Nephron (organoid): ENCODE results near the gene CACNA2D1.

Source experiments
- H3K27ac Mint-ChIP-seq, 3 experiments: 2 replicates each; pipeline ENCODE4 v1.8.0; 2020; ENCODE audit warnings: mixed read lengths in 3 of 3, mild to moderate bottlenecking in 2 of 3, moderate library complexity in 1 of 3
- H3K27me3 Mint-ChIP-seq: 2 replicates; pipeline ENCODE4 v1.8.0; 2021; ENCODE audit warnings: low read depth, mild to moderate bottlenecking, moderate library complexity, mixed read lengths
- H3K36me3 Mint-ChIP-seq: 2 replicates; pipeline ENCODE4 v1.8.0; 2020; ENCODE audit warnings: low read depth, mixed read lengths
- H3K4me1 Mint-ChIP-seq: 2 replicates; pipeline ENCODE4 v1.8.0; 2020; ENCODE audit warnings: mixed read lengths
- H3K4me3 Mint-ChIP-seq, 3 experiments: 2 replicates each; pipeline ENCODE4 v1.8.0; 2020; ENCODE audit warnings: mild to moderate bottlenecking in 3 of 3, mixed read lengths in 3 of 3, moderate library complexity in 2 of 3
- H3K9me3 Mint-ChIP-seq: 2 replicates; pipeline ENCODE4 v1.8.0; 2020; ENCODE audit warnings: mixed read lengths
- TF ChIP-seq, protein P1 (sequence below), 3 experiments: fragments of 200-600 bp; sonication (generic); IDR thresholded peaks; one replicate each; pipeline ENCODE4 v1.5.0; 2021; ENCODE audit warnings: antibody characterized with exemption in 3 of 3; ENCODE audit not compliant: unreplicated experiment in 3 of 3

CACNA2D1 gene

DNA sequence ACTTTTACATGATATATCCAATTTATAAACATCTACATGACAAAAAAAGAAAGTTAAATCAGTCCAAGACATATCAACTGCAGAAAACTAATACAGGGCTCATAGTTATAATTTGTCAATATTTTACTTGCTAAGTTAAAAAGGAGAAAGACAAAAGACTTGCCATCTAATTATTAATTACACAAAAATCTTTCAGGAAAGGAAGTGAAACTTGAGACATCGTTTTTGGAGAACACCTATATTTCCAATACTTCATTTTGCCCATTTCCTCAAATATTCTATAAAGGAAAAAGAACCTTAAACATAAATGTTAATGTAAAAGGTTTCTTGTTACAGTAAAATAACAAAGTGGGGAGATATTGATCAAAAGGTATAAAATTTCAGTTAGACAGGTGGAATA, 148.7 kb downstream of the CACNA2D1 start:
- Mint-ChIP-seq H3K4me1 (peaks cover 2% of the 10 kb centered on the region), H3K4me3 (no peak overlapping the region), H3K27me3 (no peaks in the 10 kb centered on the region), H3K27ac (no peak overlapping the region), H3K9me3 (peaks cover 11% of the 10 kb centered on the region), H3K36me3 (peaks cover 20% of the 10 kb centered on the region)
- TF ChIP-seq, protein P1, sequence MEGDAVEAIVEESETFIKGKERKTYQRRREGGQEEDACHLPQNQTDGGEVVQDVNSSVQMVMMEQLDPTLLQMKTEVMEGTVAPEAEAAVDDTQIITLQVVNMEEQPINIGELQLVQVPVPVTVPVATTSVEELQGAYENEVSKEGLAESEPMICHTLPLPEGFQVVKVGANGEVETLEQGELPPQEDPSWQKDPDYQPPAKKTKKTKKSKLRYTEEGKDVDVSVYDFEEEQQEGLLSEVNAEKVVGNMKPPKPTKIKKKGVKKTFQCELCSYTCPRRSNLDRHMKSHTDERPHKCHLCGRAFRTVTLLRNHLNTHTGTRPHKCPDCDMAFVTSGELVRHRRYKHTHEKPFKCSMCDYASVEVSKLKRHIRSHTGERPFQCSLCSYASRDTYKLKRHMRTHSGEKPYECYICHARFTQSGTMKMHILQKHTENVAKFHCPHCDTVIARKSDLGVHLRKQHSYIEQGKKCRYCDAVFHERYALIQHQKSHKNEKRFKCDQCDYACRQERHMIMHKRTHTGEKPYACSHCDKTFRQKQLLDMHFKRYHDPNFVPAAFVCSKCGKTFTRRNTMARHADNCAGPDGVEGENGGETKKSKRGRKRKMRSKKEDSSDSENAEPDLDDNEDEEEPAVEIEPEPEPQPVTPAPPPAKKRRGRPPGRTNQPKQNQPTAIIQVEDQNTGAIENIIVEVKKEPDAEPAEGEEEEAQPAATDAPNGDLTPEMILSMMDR (IDR thresholded peaks at IDR 0.05; ENCODE audit: unreplicated experiment in 3 of 3): no peak

GRCh38 chr7:82294382-82294784, 149.2 kb downstream of the CACNA2D1 start:
- no peaks in the 10 kb centered on the region for H3K27me3 Mint-ChIP-seq
- no peak overlapping the region for H3K4me3 Mint-ChIP-seq
- peaks cover 21% of the 10 kb centered on the region for H3K36me3 Mint-ChIP-seq
- peaks cover 11% of the 10 kb centered on the region for H3K9me3 Mint-ChIP-seq
- TF ChIP-seq, protein P1 (IDR thresholded peaks at IDR 0.05; ENCODE audit: unreplicated experiment in 3 of 3): no peak
- H3K27ac Mint-ChIP-seq: no peak overlapping the region
- peaks cover 7% of the 10 kb centered on the region for H3K4me1 Mint-ChIP-seq

DNA sequence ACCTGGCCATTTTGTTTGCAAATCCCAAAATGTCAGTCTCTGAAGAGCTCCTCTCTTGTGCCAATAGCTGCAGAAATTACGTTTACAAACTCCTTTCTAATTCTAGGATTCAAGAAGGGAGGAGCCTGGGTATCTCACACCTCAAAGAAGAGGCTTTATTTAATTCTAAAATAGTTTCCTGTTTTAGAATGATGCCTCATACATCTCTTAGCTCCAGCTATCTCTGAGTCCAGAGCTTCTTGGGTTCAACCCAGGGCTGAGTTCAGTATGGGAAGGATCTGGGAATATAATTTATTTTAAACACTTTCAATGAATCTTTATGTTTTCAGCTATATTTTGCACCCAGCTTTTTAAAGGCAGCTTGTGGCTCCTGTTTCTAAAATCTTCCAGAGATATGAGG, 150.1 kb downstream of the CACNA2D1 start:
- Mint-ChIP-seq H3K4me1 (peaks cover 16% of the 10 kb centered on the region), H3K4me3 (no peak overlapping the region), H3K27me3 (no peaks in the 10 kb centered on the region), H3K9me3 (peaks cover 11% of the 10 kb centered on the region), H3K27ac (no peak overlapping the region), H3K36me3 (peaks cover 24% of the 10 kb centered on the region)
- TF ChIP-seq, protein P1 (IDR thresholded peaks at IDR 0.05; ENCODE audit: unreplicated experiment in 3 of 3): no peak

GRCh38 chr7:82291931-82292330, 151.6 kb downstream of the CACNA2D1 start:
- Mint-ChIP-seq H3K4me3 (no peak overlapping the region), H3K36me3 (peaks cover 24% of the 10 kb centered on the region), H3K27me3 (no peaks in the 10 kb centered on the region), H3K9me3 (peaks cover 11% of the 10 kb centered on the region), H3K4me1 (peaks cover 27% of the 10 kb centered on the region), H3K27ac (no peak overlapping the region)
- TF ChIP-seq, protein P1 (IDR thresholded peaks at IDR 0.05; ENCODE audit: unreplicated experiment in 3 of 3): no peak

- H3K27ac Mint-ChIP-seq: peak overlapping the region in 2 of 3 experiments; percentile 26 to 76
- peaks cover 45% of the 10 kb centered on the region for H3K4me1 Mint-ChIP-seq
- TF ChIP-seq, protein P1 (IDR thresholded peaks at IDR 0.05; ENCODE audit: unreplicated experiment in 3 of 3): no peak
- H3K27me3 Mint-ChIP-seq: no peaks in the 10 kb centered on the region
- H3K9me3 Mint-ChIP-seq: peaks cover 13% of the 10 kb centered on the region
- peaks cover 32% of the 10 kb centered on the region for H3K36me3 Mint-ChIP-seq
- H3K4me3 Mint-ChIP-seq: no peak overlapping the region
These were observed 153.7 kb downstream of the CACNA2D1 start for GRCh38 chr7:82289889-82290288.

DNA sequence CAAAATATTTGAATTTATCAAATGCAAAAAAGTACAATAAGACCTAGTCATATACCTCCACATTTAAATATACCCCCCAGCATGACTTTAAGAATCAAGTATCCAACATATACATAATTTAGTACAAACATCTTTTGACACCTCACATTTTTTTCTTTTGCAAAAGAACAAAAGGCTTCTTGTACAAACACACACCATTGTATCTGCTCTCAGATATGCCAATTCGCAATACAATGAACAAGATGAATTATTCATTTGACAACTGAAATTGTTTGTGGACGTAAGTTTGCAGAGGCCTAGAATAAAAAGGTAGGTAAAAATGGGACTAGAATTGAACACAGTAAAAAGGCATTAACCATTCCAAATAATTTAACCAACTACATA, 154.4 kb downstream of the CACNA2D1 start:
- TF ChIP-seq, protein P1 (IDR thresholded peaks at IDR 0.05; ENCODE audit: unreplicated experiment in 3 of 3): no peak
- Mint-ChIP-seq H3K27me3 (no peaks in the 10 kb centered on the region), H3K27ac (peak overlapping the region; percentile 26 to 76 (median 32)), H3K9me3 (peaks cover 13% of the 10 kb centered on the region), H3K4me1 (peaks cover 45% of the 10 kb centered on the region), H3K4me3 (no peak overlapping the region), H3K36me3 (peaks cover 34% of the 10 kb centered on the region)
